IMR-90 (cell line): ENCODE measurements around the gene TMPRSS2. TPM values are rescaled to one million over a fixed set of nuclear protein-coding genes. Genes with fewer than 3 reads are reported as not detected.

Experiments used
- ATAC-seq: fragments of 200-7000 bp; cut with Tn5 transposase; 2 replicates; pipeline ENCODE4 v1.9.1; 2020; ENCODE audit warnings: low read depth, mild to moderate bottlenecking, moderate library complexity
- BruUV-seq: library from RNA; stranded (reverse); fragments of 400-500 nt; replicated peaks from 2 replicates; lab custom pipeline; 2021; lab: Mats Ljungman, UMichigan
- CTCF ChIA-PET: fragments of 300-600 bp; formaldehyde crosslinking; extraction: SDS; loops from one replicate; lab custom pipeline; 2021; ENCODE audit warnings: antibody characterized with exemption; lab: Yijun Ruan, JAX
- POLR2A ChIA-PET: fragments of 300-600 bp; sonication (Branson Sonifier 250); formaldehyde crosslinking; loops from one replicate; lab custom pipeline; 2022; ENCODE audit warnings: antibody characterized with exemption; ENCODE audit not compliant: unreplicated experiment; lab: Charles Lee
- DNase-seq: peaks from one replicate; pipeline ENCODE4 v3.0.0; 2013
- H2AFZ ChIP-seq: replicated peaks from 2 replicates; pipeline ENCODE3; 2013; ENCODE audit warnings: low read length, mild to moderate bottlenecking; ENCODE audit not compliant: poor library complexity
- H2AK5ac ChIP-seq: 2 replicates; pipeline ENCODE4 v1.6.1; 2013; ENCODE audit warnings: low read depth, low read length, inconsistent platforms
- H2AK9ac ChIP-seq: replicated peaks from 2 replicates; pipeline ENCODE3; 2013; ENCODE audit warnings: mild to moderate bottlenecking, low read depth, low read length, moderate library complexity; ENCODE audit not compliant: poor library complexity
- H2BK120ac ChIP-seq: 2 replicates; pipeline ENCODE4 v1.6.1; 2013; ENCODE audit warnings: low read depth, low read length, inconsistent platforms
- H2BK15ac ChIP-seq: 3 replicates; pipeline ENCODE4 v1.6.1; 2013; ENCODE audit warnings: low read depth, low read length, inconsistent platforms
- H2BK20ac ChIP-seq: 2 replicates; pipeline ENCODE4 v1.6.1; 2013; ENCODE audit warnings: low read depth, mild to moderate bottlenecking, inconsistent platforms, low read length, moderate library complexity
- H2BK5ac ChIP-seq: 2 replicates; pipeline ENCODE4 v1.6.1; 2013; ENCODE audit warnings: mild to moderate bottlenecking, low read depth, low read length, inconsistent platforms; ENCODE audit not compliant: poor library complexity, severe bottlenecking
- H3K14ac ChIP-seq: replicated peaks from 2 replicates; pipeline ENCODE4 v1.6.1; 2013; ENCODE audit warnings: low read depth, low read length, inconsistent platforms
- H3K18ac ChIP-seq: 2 replicates; pipeline ENCODE4 v1.6.1; 2013; ENCODE audit warnings: low read depth, low read length, control low read depth
- H3K23ac ChIP-seq: 2 replicates; pipeline ENCODE4 v1.6.1; 2013; ENCODE audit warnings: low read depth, low read length, inconsistent platforms
- H3K27ac ChIP-seq: 2 replicates; pipeline ENCODE4 v1.5.1; 2013; ENCODE audit warnings: mild to moderate bottlenecking, control low read depth, low read length; ENCODE audit not compliant: insufficient read depth
- H3K27me3 ChIP-seq: 2 replicates; pipeline ENCODE4 v1.6.1; 2013; ENCODE audit warnings: low read length; ENCODE audit not compliant: control insufficient read depth, insufficient read depth
- H3K36me3 ChIP-seq: 2 replicates; pipeline ENCODE4 v1.6.1; 2013; ENCODE audit warnings: low read length, mixed read lengths; ENCODE audit not compliant: control insufficient read depth, insufficient read depth
- H3K4ac ChIP-seq: 2 replicates; pipeline ENCODE4 v1.6.1; 2013; ENCODE audit warnings: low read depth, low read length, inconsistent platforms
- H3K4me1 ChIP-seq: 2 replicates; pipeline ENCODE4 v1.6.1; 2013; ENCODE audit warnings: low read length, mixed read lengths; ENCODE audit not compliant: control insufficient read depth, insufficient read depth
- H3K4me2 ChIP-seq: 2 replicates; pipeline ENCODE4 v1.6.1; 2013; ENCODE audit warnings: low read depth, mild to moderate bottlenecking, control low read depth, low read length, moderate library complexity
- H3K4me3 ChIP-seq: 2 replicates; pipeline ENCODE4 v1.5.1; 2013; ENCODE audit warnings: low read depth, mild to moderate bottlenecking, control low read depth, low read length, moderate library complexity; ENCODE audit not compliant: insufficient read depth
- H3K56ac ChIP-seq: 2 replicates; pipeline ENCODE4 v1.6.1; 2013; ENCODE audit warnings: low read length, inconsistent platforms; ENCODE audit not compliant: insufficient read depth; ENCODE audit errors: extremely low read depth
- H3K79me1 ChIP-seq, 2 experiments: 2 replicates each; pipeline ENCODE4 v1.6.1; 2013; ENCODE audit warnings: low read length in 2 of 2, inconsistent platforms in 1 of 2, low read depth in 1 of 2
- H3K9ac ChIP-seq: 2 replicates; pipeline ENCODE4 v1.6.1; 2013; ENCODE audit warnings: low read depth, low read length, control low read depth
- H3K9me1 ChIP-seq: 2 replicates; pipeline ENCODE4 v1.6.1; 2013; ENCODE audit warnings: low read length, inconsistent platforms; ENCODE audit not compliant: insufficient read depth
- H3K9me3 ChIP-seq: 2 replicates; pipeline ENCODE4 v1.6.1; 2013; ENCODE audit warnings: low read length; ENCODE audit not compliant: control insufficient read depth, insufficient read depth
- H4K20me1 ChIP-seq: 2 replicates; pipeline ENCODE4 v1.6.1; 2013; ENCODE audit warnings: low read length, inconsistent platforms; ENCODE audit not compliant: insufficient read depth
- H4K5ac ChIP-seq: 2 replicates; pipeline ENCODE4 v1.6.1; 2013; ENCODE audit warnings: mild to moderate bottlenecking, low read depth, low read length, control low read depth
- H4K8ac ChIP-seq, 2 experiments: 2 replicates each; pipeline ENCODE4 v1.6.1; 2013; ENCODE audit warnings: low read depth in 2 of 2, low read length in 2 of 2, control low read depth in 1 of 2, inconsistent platforms in 1 of 2
- H4K91ac ChIP-seq: 2 replicates; pipeline ENCODE4 v1.6.1; 2013; ENCODE audit warnings: low read depth, low read length, inconsistent platforms; ENCODE audit not compliant: insufficient read depth
- BHLHE40 ChIP-seq: fragments of 150-350 bp; IDR thresholded peaks from 2 replicates; pipeline ENCODE4 v1.6.1; 2016; ENCODE audit warnings: mild to moderate bottlenecking, low read depth, low read length
- CHD1 ChIP-seq: IDR thresholded peaks from 2 replicates; pipeline ENCODE4 v1.6.1; 2012; ENCODE audit warnings: low read depth, low read length, improper control_type of control experiment
- CTCF ChIP-seq: conservative IDR thresholded peaks from 2 replicates; pipeline ENCODE4 v1.5.1; 2012; ENCODE audit warnings: mild to moderate bottlenecking, low read depth, low read length, improper control_type of control experiment
- FOS ChIP-seq: fragments of 150-350 bp; IDR thresholded peaks from 2 replicates; pipeline ENCODE4 v1.6.1; 2016; ENCODE audit warnings: low read depth, low read length
- MAFK ChIP-seq: IDR thresholded peaks from 2 replicates; pipeline ENCODE4 v1.6.1; 2012; ENCODE audit warnings: low read depth, low read length, improper control_type of control experiment
- MAZ ChIP-seq: IDR thresholded peaks from 2 replicates; pipeline ENCODE4 v1.6.1; 2012; ENCODE audit warnings: low read depth, mild to moderate bottlenecking, low read length, improper control_type of control experiment, moderate library complexity, borderline replicate concordance
- MXI1 ChIP-seq: IDR thresholded peaks from 2 replicates; pipeline ENCODE4 v1.6.1; 2012; ENCODE audit warnings: low read depth, mild to moderate bottlenecking, low read length, moderate library complexity, borderline replicate concordance
- NFE2L2 ChIP-seq: fragments of 150-350 bp; IDR thresholded peaks from 2 replicates; pipeline ENCODE4 v1.6.1; 2016; ENCODE audit warnings: low read depth, mild to moderate bottlenecking, low read length
- POLR2A ChIP-seq: IDR thresholded peaks from 2 replicates; pipeline ENCODE4 v1.6.1; 2012; ENCODE audit warnings: mild to moderate bottlenecking, low read depth, low read length
- RAD21 ChIP-seq: IDR thresholded peaks from 2 replicates; pipeline ENCODE4 v1.6.1; 2012; ENCODE audit warnings: low read length, improper control_type of control experiment
- RCOR1 ChIP-seq: IDR thresholded peaks from 2 replicates; pipeline ENCODE4 v1.6.1; 2012; ENCODE audit warnings: mild to moderate bottlenecking, low read length, improper control_type of control experiment; ENCODE audit not compliant: insufficient replicate concordance
- SMC3 ChIP-seq: fragments of 150-350 bp; IDR thresholded peaks from 2 replicates; pipeline ENCODE4 v1.6.1; 2016; ENCODE audit warnings: low read depth, mild to moderate bottlenecking, antibody characterized with exemption, low read length, moderate library complexity
- USF2 ChIP-seq: fragments of 150-350 bp; IDR thresholded peaks from 2 replicates; pipeline ENCODE4 v1.6.1; 2017; ENCODE audit warnings: mild to moderate bottlenecking, antibody characterized with exemption, low read length, low read depth
- WGBS, 2 experiments: methylation state at CpG; one replicate each; pipeline versions ENCODE4 v1.1.5 to v1.1.7; 2013; ENCODE audit warnings: missing lambda C conversion rate in 2 of 2; ENCODE audit not compliant: insufficient read length in 1 of 2; ENCODE audit errors: extremely low coverage in 2 of 2; 5-methylcytosine and 5-hydroxymethylcytosine counted together
- dilution Hi-C: fragments of 300-500 bp; cut with HindIII; formaldehyde crosslinking; loops from one replicate; pipeline ENCODE4 v1.14.3; 2018; ENCODE audit warnings: low sequenced_read_pairs; ENCODE audit not compliant: unreplicated experiment
- in situ Hi-C: fragments of 300-500 bp; cut with MboI; formaldehyde crosslinking; loops from 3 replicates; pipeline ENCODE4 v1.14.3; 2019; ENCODE audit warnings: low sequenced_read_pairs, inconsistent platforms, mixed read lengths
- intact Hi-C: fragments of 100-400 bp; cut with micrococcal nuclease; formaldehyde crosslinking; loops from 2 replicates; pipeline ENCODE4 v1.10.0; 2022
- polyA plus RNA-seq, 3 experiments: library from polyadenylated mRNA; depleted of rRNA; stranded (reverse); fragments of >200 nt; gene quantifications; 2 replicates each; pipeline ENCODE4 v1.2.3, GENCODE V29; 2012; ENCODE audit warnings: low replicate concordance in 1 of 3
- total RNA-seq: library from RNA; depleted of rRNA; stranded (reverse); fragments of >200 nt; gene quantifications from 2 replicates; pipeline ENCODE4 v1.2.3, GENCODE V29; 2012
- TF ChIP-seq, protein P1 (sequence below): fragments of 150-350 bp; IDR thresholded peaks from 2 replicates; pipeline ENCODE4 v1.6.1; 2016; ENCODE audit warnings: low read depth, mild to moderate bottlenecking, low read length, moderate library complexity, borderline replicate concordance

TMPRSS2 gene
- total and polyA plus RNA-seq, 2 of the 4 experiments (the other 2 are of a cell fraction) = not detected

DNA sequence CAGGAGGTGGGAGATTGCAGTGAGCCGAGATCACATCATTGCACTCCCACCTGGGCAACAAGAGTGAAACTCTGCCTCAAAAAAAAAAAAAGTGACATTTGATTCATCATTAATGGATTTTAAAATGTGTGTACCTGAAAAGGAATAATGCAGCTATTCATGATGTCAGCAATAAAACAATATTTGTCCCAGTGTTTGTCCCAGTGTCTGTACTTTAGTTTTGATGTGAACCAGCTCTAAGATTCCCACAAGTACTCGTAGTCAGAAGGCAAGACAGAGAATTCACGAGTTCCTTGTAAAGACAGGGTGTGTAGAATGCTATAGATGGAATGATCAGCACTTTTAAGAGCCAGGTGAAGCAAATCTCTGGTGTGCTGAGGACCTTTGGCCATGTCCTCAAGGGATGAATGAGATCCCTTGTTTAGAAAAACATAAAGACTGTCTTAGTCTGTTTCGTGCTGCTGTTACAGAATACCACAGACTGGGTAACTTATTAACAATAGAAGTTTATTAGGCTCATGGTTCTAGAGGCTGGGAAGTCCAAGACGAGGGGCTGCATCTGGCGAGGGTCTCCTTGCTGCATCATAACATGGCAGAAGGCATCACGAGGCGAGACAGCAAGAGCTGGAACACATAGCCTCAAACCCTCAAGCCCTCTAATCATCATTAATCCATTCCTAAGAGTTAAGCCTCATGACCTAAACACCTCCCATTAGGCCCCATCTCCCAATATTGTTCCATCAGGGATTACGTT, 12.0 kb upstream of the TMPRSS2 start:
- H4K20me1 ChIP-seq = no peaks in the 10 kb centered on the region
- ATAC-seq = no peak
- H2AFZ ChIP-seq = no peak overlapping the region
- in situ Hi-C loops (loop anchor here (10.0 kb wide), 1 partner anchor 115 kb away; no protein-coding TSS in a partner anchor), dilution Hi-C loops (no loop called here), intact Hi-C loops (no loop called here)
- peaks cover 2% of the 10 kb centered on the region for H3K27me3 ChIP-seq
- H3K27ac ChIP-seq = no peak overlapping the region
- BruUV-seq = no TSS peak
- H4K91ac ChIP-seq = no peak overlapping the region
- no peak overlapping the region for H4K8ac ChIP-seq
- CTCF ChIA-PET = no interaction called here
- no peak overlapping the region for H3K18ac ChIP-seq
- WGBS, 2 experiments = 40% methylated on average over 1 of the region's 9 CpGs; no CpG with 5 or more reads in 1 of the 2 experiments
- H3K9ac ChIP-seq = no peak overlapping the region
- DNase-seq = no peak
- POLR2A ChIA-PET = no interaction called here
- no peak overlapping the region for H3K4me3 ChIP-seq
- no peaks in the 10 kb centered on the region for H3K9me3 ChIP-seq
- no peak overlapping the region for H3K4ac ChIP-seq
- H3K23ac ChIP-seq = no peak overlapping the region
- H2AK5ac ChIP-seq = no peak overlapping the region
- no peak for TF ChIP-seq RAD21
- TF ChIP-seq RCOR1 = no peak
- TF ChIP-seq CTCF = no peak
- no peak for TF ChIP-seq MXI1
- TF ChIP-seq NFE2L2 = no peak
- no peak for TF ChIP-seq USF2
- no peak for TF ChIP-seq FOS
- no peak for TF ChIP-seq BHLHE40
- TF ChIP-seq, protein P1, sequence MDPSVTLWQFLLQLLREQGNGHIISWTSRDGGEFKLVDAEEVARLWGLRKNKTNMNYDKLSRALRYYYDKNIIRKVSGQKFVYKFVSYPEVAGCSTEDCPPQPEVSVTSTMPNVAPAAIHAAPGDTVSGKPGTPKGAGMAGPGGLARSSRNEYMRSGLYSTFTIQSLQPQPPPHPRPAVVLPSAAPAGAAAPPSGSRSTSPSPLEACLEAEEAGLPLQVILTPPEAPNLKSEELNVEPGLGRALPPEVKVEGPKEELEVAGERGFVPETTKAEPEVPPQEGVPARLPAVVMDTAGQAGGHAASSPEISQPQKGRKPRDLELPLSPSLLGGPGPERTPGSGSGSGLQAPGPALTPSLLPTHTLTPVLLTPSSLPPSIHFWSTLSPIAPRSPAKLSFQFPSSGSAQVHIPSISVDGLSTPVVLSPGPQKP = no peak
- TF ChIP-seq CHD1 = no peak
- TF ChIP-seq MAFK = no peak
- no peak for TF ChIP-seq POLR2A
- no peak for TF ChIP-seq MAZ
- TF ChIP-seq SMC3 = no peak
- no peak overlapping the region for H2BK20ac ChIP-seq
- H4K5ac ChIP-seq = no peak overlapping the region
- no peak overlapping the region for H2BK5ac ChIP-seq
- no peaks in the 10 kb centered on the region for H3K4me1 ChIP-seq
- no peaks in the 10 kb centered on the region for H3K36me3 ChIP-seq
- H2BK120ac ChIP-seq = no peak overlapping the region
- no peak overlapping the region for H3K4me2 ChIP-seq
- H3K56ac ChIP-seq = no peak overlapping the region
- no peaks in the 10 kb centered on the region for H3K79me1 ChIP-seq
- no peak overlapping the region for H3K14ac ChIP-seq
- H2BK15ac ChIP-seq = no peak overlapping the region
- no peaks in the 10 kb centered on the region for H3K9me1 ChIP-seq
- no peak overlapping the region for H2AK9ac ChIP-seq
